CD4-positive, alpha-beta T cell treated with Interleukin-21 for 1 hour (primary cell): ENCODE measurements around the gene CPLX4.
"Not testable (repeated sequence)": the region's sequence is repeated elsewhere in the genome, so short reads cannot be mapped to it uniquely, and the experiment has no call there.

Experiments used
- DNase-seq: peaks from one replicate; pipeline ENCODE4 v3.0.0-alpha.2; 2020

The CPLX4 gene

DNA sequence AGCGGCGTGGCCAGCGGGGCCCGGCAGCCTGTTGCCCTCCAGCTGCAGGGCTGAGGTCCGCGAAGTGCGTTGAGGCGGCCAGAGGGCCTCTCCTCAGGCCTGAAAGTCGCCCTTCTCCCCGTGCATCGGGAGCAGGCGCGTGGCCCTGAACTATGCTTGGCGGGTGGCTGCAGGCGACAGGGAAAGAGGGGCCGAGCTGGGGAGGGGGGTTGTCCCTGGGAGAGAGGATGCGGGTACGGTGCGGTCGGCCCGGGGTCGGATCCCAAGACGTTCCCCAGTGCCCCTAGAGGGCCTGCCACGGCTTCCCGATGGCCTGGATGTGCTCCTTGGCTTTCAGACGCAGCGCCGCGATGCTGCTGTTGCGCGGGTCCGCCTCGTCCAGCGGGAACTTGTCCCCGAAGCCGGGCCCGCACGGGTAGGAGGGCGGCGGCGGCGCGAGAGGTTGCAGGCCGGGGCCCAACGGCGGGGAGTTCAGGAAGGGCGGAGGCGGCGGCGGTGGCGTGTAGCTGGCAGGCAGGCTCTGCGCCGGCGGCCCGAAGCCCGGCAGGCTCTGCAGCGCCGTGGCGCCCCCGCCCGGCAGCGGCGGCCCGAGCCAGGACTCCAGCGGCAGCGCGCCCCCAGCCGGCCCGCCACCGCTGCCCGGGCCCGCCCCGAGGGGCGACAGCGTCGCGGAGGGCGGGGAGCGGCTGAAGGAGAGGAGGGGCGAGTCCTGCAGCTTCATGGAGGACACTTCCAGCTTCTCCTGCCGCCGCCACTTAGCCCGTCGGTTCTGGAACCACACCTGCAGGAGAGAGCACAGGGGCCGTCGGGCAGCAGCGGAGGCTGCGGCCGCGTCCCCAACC lies 49.5 kb downstream of the CPLX4 start:
- DNase-seq, result no peak

DNA sequence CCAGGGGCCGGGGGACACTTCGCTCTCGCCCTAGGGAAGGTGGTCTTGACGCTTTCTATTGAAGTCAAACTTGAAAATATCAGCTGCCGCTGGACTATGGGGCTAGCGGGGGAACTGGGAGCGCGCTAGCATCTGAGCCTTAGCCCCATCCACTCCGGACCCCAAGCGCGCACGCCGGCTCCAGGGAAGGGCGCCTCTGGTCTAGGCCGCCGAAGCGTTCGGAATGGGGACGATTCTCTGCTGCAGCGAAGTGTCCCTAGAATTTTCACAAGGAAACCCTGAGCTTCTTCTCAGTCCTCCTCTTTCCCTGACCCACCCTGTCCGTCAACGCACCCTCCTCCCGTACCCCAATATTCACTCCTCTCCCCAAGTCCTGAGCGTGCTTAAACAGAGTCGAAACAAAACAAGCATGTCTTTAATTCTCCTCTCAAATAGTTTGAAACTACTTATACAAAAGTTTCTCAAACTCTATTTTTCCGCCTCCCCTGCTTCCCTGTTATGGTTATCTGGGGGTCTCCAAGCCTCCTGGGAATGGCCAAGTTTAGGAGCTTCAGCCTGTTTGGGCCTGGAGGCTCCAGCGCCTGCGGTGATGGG lies 50.2 kb downstream of the CPLX4 start:
- no peak for DNase-seq

DNA sequence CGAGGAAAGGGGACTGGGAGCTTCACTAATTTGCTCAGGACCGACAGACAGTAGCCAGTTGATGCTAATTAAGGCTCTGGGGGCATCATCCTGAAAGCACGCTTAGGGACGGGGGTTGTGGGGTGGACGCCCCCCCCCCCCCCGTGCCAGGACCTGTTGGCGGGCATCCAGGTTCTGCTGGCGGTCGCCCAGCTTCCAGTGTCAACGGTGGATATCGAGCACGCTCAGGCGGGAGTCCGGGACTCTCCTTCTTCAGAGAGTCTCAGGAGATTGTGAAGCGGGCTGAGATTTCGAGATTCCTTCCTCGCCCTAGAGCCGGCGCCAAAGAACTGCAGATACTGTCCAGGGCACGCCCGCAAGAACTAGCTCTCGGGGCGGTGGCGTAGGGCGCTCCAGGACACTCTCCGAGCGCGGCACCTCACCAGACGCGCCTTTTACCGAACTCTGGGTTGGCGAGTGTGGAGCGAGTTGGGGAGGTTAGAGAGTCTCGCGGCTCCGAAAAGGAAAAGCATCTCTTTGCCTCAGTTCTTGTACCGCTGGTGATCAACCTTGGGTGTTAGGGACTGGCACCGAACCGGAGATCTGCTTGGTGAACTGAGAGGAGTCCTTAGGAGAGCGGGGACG lies 50.8 kb downstream of the CPLX4 start:
- no peak for DNase-seq

DNA sequence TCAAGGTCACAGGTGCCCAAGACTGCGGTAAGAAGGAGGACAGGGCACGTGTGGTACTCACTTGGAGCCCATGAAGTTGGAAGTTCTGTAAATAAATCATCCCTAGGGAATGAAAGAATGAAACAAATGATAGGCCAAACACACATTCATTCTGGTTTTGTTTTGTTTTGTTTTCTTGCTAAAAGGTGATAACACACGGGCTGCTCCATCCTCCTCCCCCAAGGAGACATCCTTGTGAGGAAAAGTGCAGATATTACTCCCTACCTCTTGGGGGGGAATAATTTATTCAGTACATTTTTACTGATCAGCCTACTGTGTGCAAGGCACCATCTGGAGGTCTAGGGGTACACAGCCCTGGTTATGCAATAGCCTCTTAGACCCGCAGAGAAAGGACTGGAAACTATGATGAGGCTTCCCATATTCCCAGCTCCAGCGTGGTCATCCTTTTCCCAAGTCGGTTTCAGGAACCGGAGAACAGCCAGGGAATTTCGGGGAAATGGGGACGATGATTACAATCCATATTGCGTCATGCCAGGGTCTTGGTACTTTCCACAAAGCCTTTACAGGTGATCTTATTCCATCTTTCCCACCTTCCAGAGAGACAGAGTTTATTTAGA lies 51.5 kb downstream of the CPLX4 start:
- DNase-seq, result no peak

DNA sequence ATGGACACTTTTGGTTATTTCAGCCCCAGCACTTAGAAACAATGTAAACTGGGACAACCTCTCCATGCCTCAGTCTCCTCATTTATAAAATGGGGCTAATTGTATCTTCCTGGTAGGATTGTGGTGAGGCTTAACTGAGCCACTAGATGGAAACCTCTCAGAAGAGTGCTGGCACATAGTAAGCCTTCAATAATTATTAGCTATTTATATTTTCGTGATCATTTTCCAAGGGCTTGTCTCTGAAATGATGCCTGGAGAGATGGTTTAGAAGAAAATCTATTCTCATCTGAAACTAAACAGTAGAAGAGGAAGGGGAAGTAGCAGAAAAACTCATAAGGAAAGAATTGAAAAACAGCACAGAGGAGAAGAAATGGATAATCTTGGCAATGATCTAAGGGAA lies 52.0 kb downstream of the CPLX4 start:
- no peak for DNase-seq

DNA sequence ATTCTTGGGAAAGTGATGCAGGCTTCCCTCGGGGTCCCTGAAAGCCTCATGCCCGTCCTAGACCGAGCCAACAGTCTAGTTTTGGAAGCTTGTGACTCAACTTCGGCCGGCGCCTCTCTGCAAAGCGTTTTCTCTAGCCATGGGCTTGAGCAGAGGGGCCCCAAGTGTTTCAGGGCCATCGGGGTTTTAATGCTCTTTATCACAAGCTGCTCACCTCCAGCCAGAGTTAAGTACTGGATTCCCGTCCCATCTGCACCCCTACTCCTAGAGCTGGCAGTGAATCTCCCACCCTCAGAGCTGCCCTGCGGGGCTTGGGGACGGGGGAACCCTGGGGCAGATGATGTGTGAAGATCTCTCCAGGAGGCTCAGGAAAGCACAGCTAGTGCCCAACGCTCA lies 52.5 kb downstream of the CPLX4 start:
- DNase-seq, result no peak

DNA sequence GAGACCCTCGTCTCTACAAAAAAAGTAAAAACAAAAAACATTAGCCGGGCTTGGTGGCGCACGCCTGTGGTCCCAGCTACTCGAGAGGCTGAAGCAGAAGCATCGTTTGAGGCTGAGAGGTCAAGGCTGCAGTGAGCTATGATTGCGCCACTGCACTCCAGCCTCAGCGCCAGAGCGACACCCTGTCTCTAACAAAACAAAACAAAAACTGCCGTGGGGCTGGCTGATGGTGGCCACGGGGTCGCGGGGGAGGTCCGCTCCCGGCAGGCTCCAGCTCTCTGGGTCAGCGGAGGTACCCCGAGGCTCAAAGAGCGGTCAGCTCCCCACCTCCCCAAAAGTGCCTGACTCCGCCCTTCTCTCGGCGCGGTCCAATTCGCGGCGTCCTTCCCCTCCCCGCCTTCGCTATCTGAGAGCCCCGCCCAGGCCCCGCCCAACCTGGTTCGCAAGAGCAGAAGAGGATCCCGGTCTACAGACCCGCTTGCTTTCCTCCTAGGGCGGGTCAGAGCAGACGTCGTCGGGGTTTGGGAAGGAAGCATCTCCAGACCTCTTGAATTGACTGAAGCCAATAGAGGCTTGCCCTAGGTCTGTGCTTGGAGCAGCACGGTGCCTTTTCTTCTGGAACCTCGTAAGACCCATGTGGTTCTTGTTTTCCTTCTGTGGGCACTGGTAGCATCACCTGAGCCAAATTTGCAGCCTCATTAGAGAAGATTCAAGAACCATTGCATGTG lies 53.0 kb downstream of the CPLX4 start:
- DNase-seq, result no peak

DNA sequence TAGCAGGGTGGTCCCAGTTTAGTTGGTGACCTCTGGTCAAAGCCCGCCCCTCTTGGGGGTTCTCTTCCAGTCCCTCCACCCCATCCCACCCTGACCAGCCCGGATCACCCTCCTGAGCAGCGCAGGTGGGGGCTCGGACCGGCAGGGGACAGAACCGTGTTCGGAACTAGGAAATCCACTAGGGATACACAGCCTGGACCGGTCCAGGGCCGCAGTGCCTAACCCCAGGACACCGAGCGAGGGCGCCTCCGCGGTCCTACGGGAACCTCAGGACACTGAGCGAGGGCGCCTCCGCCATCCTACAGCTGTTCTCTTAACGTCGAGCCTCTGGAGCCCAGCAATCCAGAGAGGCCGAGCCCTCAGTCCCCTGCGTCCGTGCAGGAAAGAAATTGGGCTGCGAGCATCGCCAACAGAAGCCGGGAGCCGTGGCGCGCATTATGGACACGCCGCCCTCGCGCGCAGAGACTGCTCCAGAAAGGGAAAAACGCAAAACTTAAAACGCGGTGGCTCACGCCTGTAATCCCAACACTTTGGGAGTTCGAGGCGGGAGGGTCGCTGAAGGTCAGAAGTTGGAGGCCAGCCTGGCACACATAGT lies 53.7 kb downstream of the CPLX4 start:
- no peak for DNase-seq

DNA sequence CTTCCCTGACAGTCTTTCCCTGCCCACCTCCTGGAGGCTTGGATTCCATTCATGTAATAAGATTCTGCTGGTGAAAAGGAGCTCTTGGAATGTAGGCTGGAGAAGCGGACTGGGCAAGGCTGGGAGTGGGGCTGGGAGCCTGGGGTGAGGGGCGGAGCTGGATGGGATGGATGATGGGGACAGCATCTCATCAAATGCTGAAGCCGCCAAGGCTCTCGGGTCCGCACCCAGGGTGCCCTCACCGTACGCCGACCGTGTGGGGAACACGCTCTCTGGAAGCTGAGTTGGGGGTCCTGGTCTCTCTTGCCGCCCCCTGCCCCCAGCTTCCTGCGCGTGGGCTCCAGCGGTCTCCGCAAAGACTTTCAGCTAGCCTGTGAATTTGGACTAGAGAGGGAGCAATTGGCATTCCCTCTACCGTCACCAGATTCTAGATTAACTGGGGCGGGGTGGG lies 54.3 kb downstream of the CPLX4 start:
- no peak for DNase-seq

DNA sequence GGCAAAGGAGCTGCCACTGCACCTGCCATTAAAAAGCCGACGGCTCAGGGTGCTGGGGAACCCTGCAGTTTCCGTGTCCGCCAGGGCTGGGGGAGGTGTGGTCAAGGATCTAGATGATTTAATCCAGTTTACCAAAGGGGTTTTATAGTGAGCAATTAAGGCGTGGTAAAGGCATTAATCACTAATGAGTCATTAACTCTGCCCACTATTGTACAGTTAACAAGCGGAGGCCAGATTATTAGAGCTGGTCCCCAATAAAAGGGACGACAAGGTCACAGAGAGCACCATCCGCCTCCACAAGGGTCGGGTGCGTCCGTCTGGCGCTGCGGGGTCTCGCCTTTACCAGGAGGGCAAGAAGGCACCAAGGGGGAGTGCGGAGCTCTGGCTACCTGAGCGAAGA lies 54.8 kb downstream of the CPLX4 start:
- DNase-seq, result no peak

DNA sequence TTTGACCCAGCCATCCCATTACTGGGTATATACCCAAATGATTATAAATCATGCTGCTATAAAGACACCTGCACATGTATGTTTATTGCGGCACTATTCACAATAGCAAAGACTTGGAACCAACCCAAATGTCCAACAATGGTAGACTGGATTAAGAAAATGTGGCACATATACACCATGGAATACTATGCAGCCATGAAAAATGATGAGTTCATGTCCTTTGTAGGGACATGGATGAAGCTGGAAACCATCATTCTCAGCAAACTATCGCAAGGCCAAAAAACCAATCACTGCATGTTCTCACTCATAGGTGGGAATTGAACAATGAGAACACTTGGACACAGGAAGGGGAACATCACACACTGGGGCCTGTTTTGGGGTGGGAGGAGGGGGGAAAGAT lies 56.2 kb downstream of the CPLX4 start:
- not testable (repeated sequence) for DNase-seq

DNA sequence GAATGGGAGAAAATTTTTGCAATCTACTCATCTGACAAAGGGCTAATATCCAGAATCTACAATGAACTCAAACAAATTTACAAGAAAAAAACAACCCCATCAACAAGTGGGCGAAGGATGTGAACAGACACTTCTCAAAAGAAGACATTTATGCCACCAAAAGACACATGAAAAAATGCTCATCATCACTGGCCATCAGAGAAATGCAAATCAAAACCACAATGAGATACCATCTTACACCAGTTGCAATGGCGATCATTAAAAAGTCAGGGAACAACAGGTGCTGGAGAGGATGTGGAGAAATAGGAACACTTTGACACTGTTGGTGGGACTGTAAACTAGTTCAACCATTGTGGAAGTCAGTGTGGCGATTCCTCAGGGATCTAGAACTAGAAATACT lies 56.6 kb downstream of the CPLX4 start:
- DNase-seq, result not testable (repeated sequence)

DNA sequence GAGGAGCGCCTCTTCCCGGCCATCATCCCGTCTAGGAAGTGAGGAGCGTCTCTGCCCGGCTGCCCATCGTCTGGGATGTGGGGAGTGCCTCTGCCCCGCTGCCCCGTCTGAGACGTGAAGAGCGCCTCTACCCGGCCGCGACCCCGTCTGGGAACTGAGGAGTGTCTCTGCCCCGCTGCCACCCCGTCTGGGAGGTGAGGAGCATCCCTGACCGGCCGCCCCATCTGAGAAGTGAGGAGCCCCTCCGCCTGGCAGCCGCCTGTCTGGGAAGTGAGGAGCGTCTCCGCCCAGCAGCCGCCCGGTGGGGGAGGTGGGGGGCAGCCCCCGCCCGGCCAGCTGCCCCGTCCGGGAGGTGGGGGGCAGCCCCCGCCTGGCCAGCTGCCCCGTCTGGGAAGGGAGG lies 63.0 kb downstream of the CPLX4 start:
- not testable (repeated sequence) for DNase-seq

DNA sequence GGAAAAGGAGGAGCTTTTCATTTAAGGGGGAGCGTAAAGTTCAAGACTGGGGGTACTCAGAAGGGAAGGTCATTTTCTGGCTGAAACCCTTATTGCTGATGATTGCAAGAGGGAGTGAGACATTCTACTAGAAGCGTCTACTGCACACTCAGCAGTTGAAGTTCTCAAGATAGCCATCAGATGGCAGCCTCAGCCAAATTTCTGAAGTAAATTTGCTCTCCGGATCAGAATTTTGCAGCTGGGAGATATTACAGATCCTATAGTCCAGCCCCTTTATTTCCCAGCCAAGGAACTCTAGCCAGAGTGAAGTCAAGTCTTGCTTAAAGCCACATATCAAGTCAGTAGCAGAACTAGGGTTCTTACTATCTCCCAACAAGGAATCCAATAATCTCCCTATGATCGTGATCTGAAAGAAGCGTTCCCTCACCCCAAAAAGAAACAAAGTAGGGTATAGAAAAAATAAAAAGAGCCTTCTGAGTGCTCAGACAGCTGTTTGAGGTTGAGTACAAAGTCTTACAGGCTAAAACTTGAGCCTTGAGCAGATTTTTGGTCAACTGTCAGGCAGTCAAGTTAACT lies 69.2 kb downstream of the CPLX4 start:
- DNase-seq, result peak; percentile 24

DNA sequence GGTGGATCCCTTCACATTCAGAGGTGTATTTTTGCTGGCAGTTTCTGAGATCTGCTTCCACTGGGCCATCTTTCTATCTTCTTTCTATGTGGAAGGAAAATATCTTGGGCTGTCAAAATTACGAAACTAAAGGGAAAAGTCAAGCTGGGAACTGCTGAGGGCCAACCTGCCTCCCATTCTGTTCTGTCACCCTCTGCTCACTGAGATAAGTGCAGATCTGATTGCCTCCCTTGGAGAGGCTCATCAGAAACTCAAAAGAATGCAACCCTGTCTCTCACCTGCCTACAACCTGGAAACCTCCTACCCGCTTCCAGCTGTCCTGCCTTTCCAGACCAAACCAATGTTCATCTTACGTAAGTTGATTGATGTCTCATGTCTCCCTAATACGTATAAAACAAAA lies 71.7 kb downstream of the CPLX4 start:
- no peak for DNase-seq
